ENCODE results near the gene MB. TPM values are rescaled to one million over a fixed set of nuclear protein-coding genes. Genes with fewer than 3 reads are reported as not detected.

MB gene
- total RNA-seq, 1 donor from 2014 or later: 5.3 TPM

GRCh38 chr22:35597692-35598395, 19.3 kb downstream of the MB start:
- intact Hi-C loops (cut with micrococcal nuclease): no loop called here
- Mint-ChIP-seq H3K4me3 (no peak overlapping the region), H3K27me3 (ENCODE audit: insufficient read depth) (peaks cover 7% of the 10 kb centered on the region)

GRCh38 chr22:35596821-35597220, 20.3 kb downstream of the MB start:
- Mint-ChIP-seq H3K27me3 (ENCODE audit: insufficient read depth) (peaks cover 7% of the 10 kb centered on the region), H3K27ac (no peak overlapping the region), H3K36me3 (ENCODE audit: low read depth) (no peaks in the 10 kb centered on the region), H3K4me3 (no peak overlapping the region), H3K4me1 (ENCODE audit: low read depth) (no peaks in the 10 kb centered on the region), H3K9me3 (no peaks in the 10 kb centered on the region)
- DNase-seq (ENCODE audit: low spot score): no peak
- intact Hi-C loops (cut with micrococcal nuclease): no loop called here

More at GRCh38 chr22:35597692-35598395, 19.3 kb downstream of the MB start:
- no peaks in the 10 kb centered on the region for H3K9me3 Mint-ChIP-seq
- DNase-seq (ENCODE audit: low spot score): no peak
- no peak overlapping the region for H3K27ac Mint-ChIP-seq
- no peaks in the 10 kb centered on the region for H3K36me3 Mint-ChIP-seq (ENCODE audit: low read depth)
- no peaks in the 10 kb centered on the region for H3K4me1 Mint-ChIP-seq (ENCODE audit: low read depth)

GRCh38 chr22:35594686-35595085, 22.4 kb downstream of the MB start:
- DNase-seq (ENCODE audit: low spot score): no peak
- Mint-ChIP-seq H3K4me3 (no peak overlapping the region), H3K9me3 (no peaks in the 10 kb centered on the region), H3K4me1 (ENCODE audit: low read depth) (no peaks in the 10 kb centered on the region), H3K36me3 (ENCODE audit: low read depth) (no peaks in the 10 kb centered on the region), H3K27me3 (ENCODE audit: insufficient read depth) (peaks cover 7% of the 10 kb centered on the region), H3K27ac (no peak overlapping the region)
- intact Hi-C loops (cut with micrococcal nuclease): no loop called here

GRCh38 chr22:35593891-35594470, 23.1 kb downstream of the MB start:
- Mint-ChIP-seq H3K27ac (no peak overlapping the region), H3K9me3 (no peaks in the 10 kb centered on the region), H3K4me3 (no peak overlapping the region), H3K4me1 (ENCODE audit: low read depth) (no peaks in the 10 kb centered on the region), H3K27me3 (ENCODE audit: insufficient read depth) (peaks cover 7% of the 10 kb centered on the region), H3K36me3 (ENCODE audit: low read depth) (no peaks in the 10 kb centered on the region)
- no peak for DNase-seq (ENCODE audit: low spot score)
- intact Hi-C loops (cut with micrococcal nuclease): no loop called here

GRCh38 chr22:35593071-35593890, 23.8 kb downstream of the MB start:
- intact Hi-C loops (cut with micrococcal nuclease): no loop called here
- peaks cover 7% of the 10 kb centered on the region for H3K27me3 Mint-ChIP-seq (ENCODE audit: insufficient read depth)
- no peaks in the 10 kb centered on the region for H3K4me1 Mint-ChIP-seq (ENCODE audit: low read depth)
- DNase-seq (ENCODE audit: low spot score): no peak
- H3K9me3 Mint-ChIP-seq: no peaks in the 10 kb centered on the region
- H3K27ac Mint-ChIP-seq: no peak overlapping the region
- H3K36me3 Mint-ChIP-seq (ENCODE audit: low read depth): no peaks in the 10 kb centered on the region
- no peak overlapping the region for H3K4me3 Mint-ChIP-seq

GRCh38 chr22:35592418-35592967, 24.6 kb downstream of the MB start:
- no peaks in the 10 kb centered on the region for H3K4me1 Mint-ChIP-seq (ENCODE audit: low read depth)
- H3K9me3 Mint-ChIP-seq: no peaks in the 10 kb centered on the region
- H3K36me3 Mint-ChIP-seq (ENCODE audit: low read depth): no peaks in the 10 kb centered on the region
- intact Hi-C loops (cut with micrococcal nuclease): no loop called here
- H3K27ac Mint-ChIP-seq: no peak overlapping the region
- no peak overlapping the region for H3K4me3 Mint-ChIP-seq
- DNase-seq (ENCODE audit: low spot score): no peak
- peaks cover 7% of the 10 kb centered on the region for H3K27me3 Mint-ChIP-seq (ENCODE audit: insufficient read depth)

- no peak overlapping the region for H3K27ac Mint-ChIP-seq
Observed at GRCh38 chr22:35591714-35592417, 25.3 kb downstream of the MB start.

GRCh38 chr22:35590634-35591295, 26.4 kb downstream of the MB start:
- Mint-ChIP-seq H3K4me1 (ENCODE audit: low read depth) (no peaks in the 10 kb centered on the region), H3K36me3 (ENCODE audit: low read depth) (no peaks in the 10 kb centered on the region), H3K4me3 (no peak overlapping the region), H3K27me3 (ENCODE audit: insufficient read depth) (peaks cover under 1% of the 10 kb centered on the region), H3K27ac (no peak overlapping the region), H3K9me3 (no peaks in the 10 kb centered on the region)
- no peak for DNase-seq (ENCODE audit: low spot score)
- intact Hi-C loops (cut with micrococcal nuclease): no loop called here

More at GRCh38 chr22:35591714-35592417, 25.3 kb downstream of the MB start:
- H3K4me1 Mint-ChIP-seq (ENCODE audit: low read depth): no peaks in the 10 kb centered on the region
- H3K9me3 Mint-ChIP-seq: no peaks in the 10 kb centered on the region
- H3K36me3 Mint-ChIP-seq (ENCODE audit: low read depth): no peaks in the 10 kb centered on the region
- intact Hi-C loops (cut with micrococcal nuclease): no loop called here
- no peak for DNase-seq (ENCODE audit: low spot score)
- H3K27me3 Mint-ChIP-seq (ENCODE audit: insufficient read depth): peaks cover 7% of the 10 kb centered on the region
- no peak overlapping the region for H3K4me3 Mint-ChIP-seq

- intact Hi-C loops (cut with micrococcal nuclease): no loop called here
- DNase-seq (ENCODE audit: low spot score): no peak
- no peaks in the 10 kb centered on the region for H3K9me3 Mint-ChIP-seq
- no peaks in the 10 kb centered on the region for H3K4me1 Mint-ChIP-seq (ENCODE audit: low read depth)
- H3K27ac Mint-ChIP-seq: peak overlapping the region; percentile 13
- no peak overlapping the region for H3K4me3 Mint-ChIP-seq
- no peaks in the 10 kb centered on the region for H3K27me3 Mint-ChIP-seq (ENCODE audit: insufficient read depth)
- H3K36me3 Mint-ChIP-seq (ENCODE audit: low read depth): no peaks in the 10 kb centered on the region
Observed at GRCh38 chr22:35589756-35590093, 27.4 kb downstream of the MB start.

GRCh38 chr22:35589071-35589755, 27.9 kb downstream of the MB start:
- Mint-ChIP-seq H3K27me3 (ENCODE audit: insufficient read depth) (peaks cover 2% of the 10 kb centered on the region), H3K36me3 (ENCODE audit: low read depth) (no peaks in the 10 kb centered on the region), H3K9me3 (no peaks in the 10 kb centered on the region), H3K4me3 (no peak overlapping the region), H3K27ac (no peak overlapping the region), H3K4me1 (ENCODE audit: low read depth) (no peaks in the 10 kb centered on the region)
- intact Hi-C loops (cut with micrococcal nuclease): no loop called here
- no peak for DNase-seq (ENCODE audit: low spot score)

GRCh38 chr22:35587896-35588295, 29.2 kb downstream of the MB start:
- Mint-ChIP-seq H3K4me3 (no peak overlapping the region), H3K27ac (no peak overlapping the region), H3K4me1 (ENCODE audit: low read depth) (peaks cover 5% of the 10 kb centered on the region), H3K9me3 (no peaks in the 10 kb centered on the region), H3K27me3 (ENCODE audit: insufficient read depth) (peaks cover 4% of the 10 kb centered on the region), H3K36me3 (ENCODE audit: low read depth) (no peaks in the 10 kb centered on the region)
- DNase-seq (ENCODE audit: low spot score): no peak
- intact Hi-C loops (cut with micrococcal nuclease): no loop called here

GRCh38 chr22:35587447-35587870, 29.7 kb downstream of the MB start:
- Mint-ChIP-seq H3K4me3 (no peak overlapping the region), H3K4me1 (ENCODE audit: low read depth) (peaks cover 6% of the 10 kb centered on the region), H3K36me3 (ENCODE audit: low read depth) (no peaks in the 10 kb centered on the region), H3K27me3 (ENCODE audit: insufficient read depth) (peaks cover 4% of the 10 kb centered on the region), H3K9me3 (no peaks in the 10 kb centered on the region), H3K27ac (no peak overlapping the region)
- intact Hi-C loops (cut with micrococcal nuclease): no loop called here
- DNase-seq (ENCODE audit: low spot score): no peak
